Measurements from ENCODE around the gene KCNN4.

DNA sequence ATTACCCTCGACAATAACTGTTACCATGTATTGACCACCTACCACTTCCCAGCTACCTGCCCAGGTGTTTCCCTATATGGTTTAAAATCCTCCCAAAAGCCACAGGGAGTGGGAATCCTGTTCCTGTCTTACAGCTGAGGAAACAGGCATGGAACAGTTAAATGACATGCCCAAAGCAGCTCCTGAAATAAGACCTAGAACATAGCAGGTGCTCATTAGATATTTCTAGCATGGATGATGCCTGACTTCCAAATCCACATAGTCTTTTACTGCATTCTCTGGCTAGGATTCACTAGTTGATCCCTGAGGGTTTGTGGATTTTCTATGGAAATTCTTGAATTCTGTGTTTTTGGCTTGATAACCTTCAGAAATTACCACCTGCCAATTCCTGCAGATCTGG, 13.0 kb downstream of the KCNN4 start:
- TF ChIP-seq, protein P1, sequence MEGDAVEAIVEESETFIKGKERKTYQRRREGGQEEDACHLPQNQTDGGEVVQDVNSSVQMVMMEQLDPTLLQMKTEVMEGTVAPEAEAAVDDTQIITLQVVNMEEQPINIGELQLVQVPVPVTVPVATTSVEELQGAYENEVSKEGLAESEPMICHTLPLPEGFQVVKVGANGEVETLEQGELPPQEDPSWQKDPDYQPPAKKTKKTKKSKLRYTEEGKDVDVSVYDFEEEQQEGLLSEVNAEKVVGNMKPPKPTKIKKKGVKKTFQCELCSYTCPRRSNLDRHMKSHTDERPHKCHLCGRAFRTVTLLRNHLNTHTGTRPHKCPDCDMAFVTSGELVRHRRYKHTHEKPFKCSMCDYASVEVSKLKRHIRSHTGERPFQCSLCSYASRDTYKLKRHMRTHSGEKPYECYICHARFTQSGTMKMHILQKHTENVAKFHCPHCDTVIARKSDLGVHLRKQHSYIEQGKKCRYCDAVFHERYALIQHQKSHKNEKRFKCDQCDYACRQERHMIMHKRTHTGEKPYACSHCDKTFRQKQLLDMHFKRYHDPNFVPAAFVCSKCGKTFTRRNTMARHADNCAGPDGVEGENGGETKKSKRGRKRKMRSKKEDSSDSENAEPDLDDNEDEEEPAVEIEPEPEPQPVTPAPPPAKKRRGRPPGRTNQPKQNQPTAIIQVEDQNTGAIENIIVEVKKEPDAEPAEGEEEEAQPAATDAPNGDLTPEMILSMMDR (conservative IDR thresholded peaks at IDR 0.05; ENCODE audit: low read length): no peak
- TF ChIP-seq EZH2phosphoT487 (IDR thresholded peaks at IDR 0.05; ENCODE audit: borderline replicate concordance, low read depth, low read length): no peak
